GM12878 (cell line): ENCODE measurements around the gene PDE7B. TPM values are rescaled to one million over a fixed set of nuclear protein-coding genes. Genes with fewer than 3 reads are reported as not detected.

ENCODE experiments used
- ATAC-seq: fragments of 200-7000 bp; cut with Tn5 transposase; 3 replicates; pipeline ENCODE4 v1.9.1; 2020; ENCODE audit warnings: mild to moderate bottlenecking, moderate library complexity
- BruUV-seq: library from RNA; stranded (reverse); fragments of 400-500 nt; replicated peaks from 2 replicates; lab custom pipeline; 2021; lab: Mats Ljungman, UMichigan
- CTCF ChIA-PET: fragments of 300-600 bp; sonication (Branson Sonifier 250); formaldehyde crosslinking; extraction: SDS; loops from one replicate; lab custom pipeline; 2021; ENCODE audit warnings: inconsistent platforms; lab: Yijun Ruan, JAX
- POLR2A ChIA-PET: fragments of 350-600 bp; formaldehyde crosslinking; extraction: SDS; loops from one replicate; lab custom pipeline; 2021; ENCODE audit warnings: inconsistent platforms; lab: Charles Lee
- RAD21 ChIA-PET: fragments of 300-600 bp; sonication (Branson Sonifier 250); formaldehyde crosslinking; loops from one replicate; lab custom pipeline; 2023; ENCODE audit warnings: antibody characterized with exemption; ENCODE audit not compliant: unreplicated experiment; lab: Charles Lee
- SMC1A ChIA-PET: fragments of 300-600 bp; sonication (Branson Sonifier 250); formaldehyde crosslinking; loops from one replicate; lab custom pipeline; 2023; ENCODE audit not compliant: unreplicated experiment, uncharacterized antibody; lab: Charles Lee
- DNase-seq: peaks from one replicate; pipeline ENCODE4 v3.0.0-alpha.2; 2011; ENCODE audit warnings: low read depth, low spot score
- FAIRE-seq: peaks from 3 replicates; lab custom pipeline; 2011; peaks lifted over from hg19 to GRCh38; lab: Jason Lieb, UNC
- H2AFZ ChIP-seq: 2 replicates; pipeline ENCODE4 v1.6.0; 2011; ENCODE audit warnings: low read depth, low read length, control low read depth; ENCODE audit not compliant: control insufficient read depth
- H3K27ac ChIP-seq: 2 replicates; pipeline ENCODE4 v1.5.1; 2011; ENCODE audit warnings: control low read depth; ENCODE audit not compliant: control insufficient read depth, insufficient read depth
- H3K27me3 ChIP-seq, 2 experiments: replicated peaks in 1 of 2; 2 replicates each; pipeline versions ENCODE4 v1.6.0 to v1.6.1; 2011; ENCODE audit warnings: low read length in 1 of 2; ENCODE audit not compliant: control insufficient read depth in 2 of 2, insufficient read depth in 2 of 2
- H3K36me3 ChIP-seq, 2 experiments: 2 replicates each; pipeline ENCODE4 v1.5.1; 2011; ENCODE audit warnings: low read length in 1 of 2; ENCODE audit not compliant: control insufficient read depth in 2 of 2, insufficient read depth in 2 of 2
- H3K4me1 ChIP-seq: 2 replicates; pipeline ENCODE4 v1.6.1; 2011; ENCODE audit warnings: mild to moderate bottlenecking, low read length, moderate library complexity, mixed read lengths; ENCODE audit not compliant: control insufficient read depth, insufficient read depth
- H3K4me2 ChIP-seq: 2 replicates; pipeline ENCODE4 v1.6.0; 2011; ENCODE audit warnings: control low read depth; ENCODE audit not compliant: control insufficient read depth, insufficient read depth
- H3K4me3 ChIP-seq: fragments of 200-600 bp; sonication (generic); 2 replicates; pipeline ENCODE4 v1.5.1; 2016
- H3K79me2 ChIP-seq: 2 replicates; pipeline ENCODE4 v1.6.0; 2011; ENCODE audit warnings: low read length; ENCODE audit not compliant: control insufficient read depth, insufficient read depth
- H3K9ac ChIP-seq: 2 replicates; pipeline ENCODE4 v1.8.0; 2011; ENCODE audit warnings: low read length, control low read depth, mixed read lengths; ENCODE audit not compliant: control insufficient read depth, insufficient read depth
- H3K9me3 ChIP-seq: replicated peaks from 3 replicates; pipeline ENCODE4 v1.5.1; 2011; ENCODE audit warnings: mild to moderate bottlenecking, low read length; ENCODE audit not compliant: control insufficient read depth, insufficient read depth
- H4K20me1 ChIP-seq: 2 replicates; pipeline ENCODE4 v1.6.0; 2011; ENCODE audit not compliant: control insufficient read depth, insufficient read depth
- BCL11A ChIP-seq: IDR thresholded peaks from 2 replicates; pipeline ENCODE4 v1.6.1; 2011; ENCODE audit warnings: low read depth, low read length
- BCL3 ChIP-seq: IDR thresholded peaks from 2 replicates; pipeline ENCODE4 v1.6.1; 2011; ENCODE audit warnings: borderline replicate concordance, low read depth, mild to moderate bottlenecking, moderate library complexity, low read length; ENCODE audit not compliant: insufficient read depth, poor library complexity, severe bottlenecking
- MXI1 ChIP-seq: fragments of 150-350 bp; IDR thresholded peaks from 2 replicates; pipeline ENCODE4 v1.6.1; 2011; ENCODE audit warnings: low read depth, mild to moderate bottlenecking, inconsistent platforms, low read length, improper control_type of control experiment
- MYC ChIP-seq: IDR thresholded peaks from 2 replicates; pipeline ENCODE4 v1.6.1; 2011; ENCODE audit warnings: mild to moderate bottlenecking, low read length, moderate library complexity, inconsistent platforms; ENCODE audit not compliant: insufficient read depth, insufficient replicate concordance, insufficient read length, severe bottlenecking
- PKNOX1 ChIP-seq: fragments of 450-650 bp; IDR thresholded peaks from 2 replicates; pipeline ENCODE4 v1.6.1; 2016; ENCODE audit warnings: mild to moderate bottlenecking
- RELA ChIP-seq: fragments of 450-650 bp; IDR thresholded peaks from 2 replicates; pipeline ENCODE4 v1.8.0; 2014; ENCODE audit warnings: borderline replicate concordance; ENCODE audit not compliant: partially characterized antibody
- TARDBP ChIP-seq: IDR thresholded peaks from 2 replicates; pipeline ENCODE4 v1.6.1; 2016; ENCODE audit warnings: borderline replicate concordance
- YBX1 ChIP-seq: fragments of 450-650 bp; IDR thresholded peaks from 2 replicates; pipeline ENCODE4 v1.6.1; 2016; ENCODE audit warnings: antibody characterized with exemption
- ZNF622 ChIP-seq: fragments of 450-650 bp; IDR thresholded peaks from 2 replicates; pipeline ENCODE4 v1.6.1; 2017; ENCODE audit warnings: mild to moderate bottlenecking, inconsistent platforms
- WGBS: methylation state at CpG from one replicate; pipeline ENCODE4 v1.1.6; 2016; ENCODE audit warnings: low lambda C conversion rate; ENCODE audit not compliant: insufficient replicate concordance, insufficient coverage; ENCODE audit errors: missing lambda C conversion rate; 5-methylcytosine and 5-hydroxymethylcytosine counted together
- in situ Hi-C: fragments of 300-500 bp; cut with MboI; formaldehyde crosslinking; loops from 9 replicates; pipeline ENCODE4 v1.14.3; 2018; ENCODE audit warnings: mixed read lengths
- intact Hi-C: fragments of 100-400 bp; cut with micrococcal nuclease; formaldehyde crosslinking; loops from one replicate; pipeline ENCODE4 v1.14.2; 2022; ENCODE audit not compliant: unreplicated experiment
- polyA plus RNA-seq, 11 experiments: library from polyadenylated mRNA; depleted of rRNA in 4 of 11; unstranded in 6 of 11; stranded (reverse) in 5 of 11; fragments of >200 nt; fragmentation: Nextera tagmentation in 4 of 11; fragmentation: Illumina TruSeq in 1 of 11; extraction: Ambion mirVana in 4 of 11; extraction: Trizol in 1 of 11; gene quantifications; 1 replicate in 1 of 11; 2 replicates in 10 of 11; pipeline versions ENCODE4 v1.2.1 to v1.2.3, GENCODE V29; 2011 to 2016; ENCODE audit warnings: inconsistent platforms in 2 of 11, missing spikeins in 2 of 11, low read depth in 1 of 11
- total RNA-seq, 4 experiments: library from RNA; depleted of rRNA in 3 of 4; stranded (reverse); fragments of >200 nt in 3 of 4; fragmentation: Illumina TruSeq in 1 of 4; extraction: Trizol in 1 of 4; gene quantifications; 2 replicates each; pipeline versions ENCODE4 v1.2.1 to v1.2.3, GENCODE V29; 2013 to 2021
- TF ChIP-seq, protein P1 (sequence below): IDR thresholded peaks from 2 replicates; pipeline ENCODE4 v1.6.1; 2012; ENCODE audit warnings: low read length, inconsistent platforms
- TF ChIP-seq, protein P2 (sequence below), 3 experiments: IDR thresholded peaks in 2 of 3; conservative IDR thresholded peaks in 1 of 3; 2 replicates each; pipeline ENCODE4 v1.5.1; 2011; ENCODE audit warnings: low read depth in 3 of 3, low read length in 3 of 3, mild to moderate bottlenecking in 3 of 3, control low read depth in 2 of 3, moderate library complexity in 2 of 3, inconsistent platforms in 1 of 3, mixed read lengths in 1 of 3; ENCODE audit not compliant: control insufficient read depth in 2 of 3, insufficient read depth in 1 of 3; ENCODE audit errors: extremely low read depth in 1 of 3

PDE7B gene
- total and polyA plus RNA-seq, 10 of the 15 experiments (the other 5 are each of a cell fraction or from before 2014, with no cell fraction given), result not detected

- CTCF ChIA-PET, result interaction anchor here (0.7 to 1.8 kb wide), 5 partner anchors 19 to 431 kb away, joined by 3 to 9 read pairs (median 4); no protein-coding TSS in a partner anchor
- peaks cover 8% of the 10 kb centered on the region for H3K4me1 ChIP-seq
- H3K27ac ChIP-seq, result no peak overlapping the region
- H3K36me3 ChIP-seq, result no peaks in the 10 kb centered on the region
- H3K79me2 ChIP-seq, result no peaks in the 10 kb centered on the region
- H2AFZ ChIP-seq, result no peak overlapping the region
- TF ChIP-seq TARDBP, result no peak
- TF ChIP-seq MYC, result no peak
- TF ChIP-seq, protein P1, sequence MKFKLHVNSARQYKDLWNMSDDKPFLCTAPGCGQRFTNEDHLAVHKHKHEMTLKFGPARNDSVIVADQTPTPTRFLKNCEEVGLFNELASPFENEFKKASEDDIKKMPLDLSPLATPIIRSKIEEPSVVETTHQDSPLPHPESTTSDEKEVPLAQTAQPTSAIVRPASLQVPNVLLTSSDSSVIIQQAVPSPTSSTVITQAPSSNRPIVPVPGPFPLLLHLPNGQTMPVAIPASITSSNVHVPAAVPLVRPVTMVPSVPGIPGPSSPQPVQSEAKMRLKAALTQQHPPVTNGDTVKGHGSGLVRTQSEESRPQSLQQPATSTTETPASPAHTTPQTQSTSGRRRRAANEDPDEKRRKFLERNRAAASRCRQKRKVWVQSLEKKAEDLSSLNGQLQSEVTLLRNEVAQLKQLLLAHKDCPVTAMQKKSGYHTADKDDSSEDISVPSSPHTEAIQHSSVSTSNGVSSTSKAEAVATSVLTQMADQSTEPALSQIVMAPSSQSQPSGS, result no peak
- TF ChIP-seq RELA, result no peak
- no peak for TF ChIP-seq YBX1
- no peak overlapping the region for H3K4me3 ChIP-seq
- BruUV-seq, result no TSS peak
- FAIRE-seq, result no peak
- H3K27me3 ChIP-seq, result no peaks in the 10 kb centered on the region
- no peak overlapping the region for H3K4me2 ChIP-seq
- SMC1A ChIA-PET, result interaction anchor here (1.2 to 1.3 kb wide), 2 partner anchors 12 to 27 kb away, joined by 4 to 6 read pairs; no protein-coding TSS in a partner anchor
- in situ Hi-C loops (no loop called here), intact Hi-C loops (no loop called here)
- no peaks in the 10 kb centered on the region for H4K20me1 ChIP-seq
- 85% methylated on average over 4 of the region's 4 CpGs for WGBS
- ATAC-seq, result no peak
- no peak overlapping the region for H3K9ac ChIP-seq
- H3K9me3 ChIP-seq, result no peaks in the 10 kb centered on the region
- DNase-seq, result no peak
- POLR2A ChIA-PET, result no interaction called here
- RAD21 ChIA-PET, result interaction anchor here (1.1 kb wide), 1 partner anchor 25 kb away, joined by 3 read pairs; no protein-coding TSS in a partner anchor
Observed at GRCh38 chr6:135884136-135884535, 32.6 kb downstream of the PDE7B start.

- Histone ChIP-seq H3K79me2 (no peaks in the 10 kb centered on the region), H3K9ac (no peak overlapping the region), H3K4me1 (no peaks in the 10 kb centered on the region), H3K27ac (no peak overlapping the region), H3K4me3 (no peak overlapping the region), H3K4me2 (no peak overlapping the region), H4K20me1 (no peaks in the 10 kb centered on the region), H3K36me3 (no peaks in the 10 kb centered on the region), H3K27me3 (no peaks in the 10 kb centered on the region), H2AFZ (no peak overlapping the region), H3K9me3 (no peaks in the 10 kb centered on the region)
- BruUV-seq, result no TSS peak
- TF ChIP-seq BCL3 (no peak), PKNOX1 (no peak), BCL11A (no peak), ZNF622 (no peak), MXI1 (no peak)
- TF ChIP-seq, protein P2, sequence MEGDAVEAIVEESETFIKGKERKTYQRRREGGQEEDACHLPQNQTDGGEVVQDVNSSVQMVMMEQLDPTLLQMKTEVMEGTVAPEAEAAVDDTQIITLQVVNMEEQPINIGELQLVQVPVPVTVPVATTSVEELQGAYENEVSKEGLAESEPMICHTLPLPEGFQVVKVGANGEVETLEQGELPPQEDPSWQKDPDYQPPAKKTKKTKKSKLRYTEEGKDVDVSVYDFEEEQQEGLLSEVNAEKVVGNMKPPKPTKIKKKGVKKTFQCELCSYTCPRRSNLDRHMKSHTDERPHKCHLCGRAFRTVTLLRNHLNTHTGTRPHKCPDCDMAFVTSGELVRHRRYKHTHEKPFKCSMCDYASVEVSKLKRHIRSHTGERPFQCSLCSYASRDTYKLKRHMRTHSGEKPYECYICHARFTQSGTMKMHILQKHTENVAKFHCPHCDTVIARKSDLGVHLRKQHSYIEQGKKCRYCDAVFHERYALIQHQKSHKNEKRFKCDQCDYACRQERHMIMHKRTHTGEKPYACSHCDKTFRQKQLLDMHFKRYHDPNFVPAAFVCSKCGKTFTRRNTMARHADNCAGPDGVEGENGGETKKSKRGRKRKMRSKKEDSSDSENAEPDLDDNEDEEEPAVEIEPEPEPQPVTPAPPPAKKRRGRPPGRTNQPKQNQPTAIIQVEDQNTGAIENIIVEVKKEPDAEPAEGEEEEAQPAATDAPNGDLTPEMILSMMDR (IDR thresholded peaks at IDR 0.05 in 2 of 3, conservative IDR thresholded peaks at IDR 0.05 in 1 of 3; ENCODE audit: control insufficient read depth in 2 of 3, extremely low read depth in 1 of 3, insufficient read depth in 1 of 3, low read depth in 3 of 3, low read length in 3 of 3), result no peak
- no peak for ATAC-seq
- 86% methylated on average over 1 of the region's 1 CpG for WGBS
- ChIA-PET SMC1A (no interaction called here), CTCF (no interaction called here), POLR2A (no interaction called here), RAD21 (no interaction called here)
- FAIRE-seq, result no peak
- in situ Hi-C loops, result no loop called here
- no peak for DNase-seq
- intact Hi-C loops, result no loop called here
Observed at GRCh38 chr6:135887069-135887468, 35.6 kb downstream of the PDE7B start.
